HG02759 (cell line): ENCODE measurements around the gene PLEKHJ1.
A peak's percentile ranks its signal among the peaks of the same experiment; 100 is the strongest.

Source experiments
- ATAC-seq: cut with Tn5 transposase; IDR thresholded peaks from one replicate; pipeline ENCODE4 v1.9.1; 2021; ENCODE audit warnings: mild to moderate bottlenecking, moderate library complexity; ENCODE audit not compliant: unreplicated experiment

Gene PLEKHJ1

GRCh38 chr19:2237051-2237868, 1.1 kb upstream of the PLEKHJ1 start:
- no peak for ATAC-seq

DNA sequence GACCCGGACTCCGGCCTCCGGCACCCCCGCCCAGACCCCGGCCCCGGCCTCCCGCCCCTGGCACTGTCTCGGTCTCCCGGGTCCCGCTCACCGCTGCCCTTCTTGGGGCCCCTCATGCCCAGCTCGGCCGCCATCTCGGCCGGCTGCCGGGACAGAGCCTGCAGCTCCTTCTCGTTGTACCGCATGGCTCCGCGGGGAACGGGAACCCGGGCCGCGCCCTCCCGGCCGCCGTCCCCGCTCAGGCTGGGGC, 140 bp downstream of the PLEKHJ1 start:
- ATAC-seq = no peak

DNA sequence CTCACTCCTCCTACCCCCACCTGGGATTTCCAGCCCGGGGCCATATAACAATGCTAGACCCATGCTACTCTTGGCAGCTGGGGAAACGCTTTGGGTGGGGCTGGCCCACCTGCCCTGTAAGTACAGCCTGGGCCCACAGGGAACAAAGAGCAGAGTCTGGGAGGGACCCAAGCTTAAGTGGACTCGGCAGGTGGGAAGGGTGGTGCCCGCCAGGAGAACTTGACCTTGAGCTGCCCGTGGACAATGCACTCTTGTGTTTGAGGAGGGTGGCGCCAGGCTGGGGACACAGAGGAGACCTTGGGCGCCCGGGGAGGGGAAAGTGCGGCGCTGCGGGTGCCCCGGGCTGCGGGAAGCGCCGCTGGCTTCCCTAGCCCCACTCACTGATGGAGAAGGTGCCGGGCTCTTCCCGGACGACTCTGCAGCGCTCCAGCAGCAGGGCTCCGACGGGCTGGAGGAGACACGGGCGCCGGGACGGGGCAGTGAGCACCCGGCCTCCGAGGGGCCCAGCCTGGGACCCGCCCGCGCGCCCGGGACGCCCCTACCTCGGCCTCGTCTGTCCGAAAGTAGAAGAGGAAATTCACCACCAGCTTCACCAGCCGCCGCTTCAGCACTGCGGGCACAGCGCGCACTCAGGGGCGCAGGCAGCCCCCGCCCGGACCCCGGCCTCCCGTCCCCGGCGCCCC, 607 bp downstream of the PLEKHJ1 start:
- peak; percentile 3 for ATAC-seq

DNA sequence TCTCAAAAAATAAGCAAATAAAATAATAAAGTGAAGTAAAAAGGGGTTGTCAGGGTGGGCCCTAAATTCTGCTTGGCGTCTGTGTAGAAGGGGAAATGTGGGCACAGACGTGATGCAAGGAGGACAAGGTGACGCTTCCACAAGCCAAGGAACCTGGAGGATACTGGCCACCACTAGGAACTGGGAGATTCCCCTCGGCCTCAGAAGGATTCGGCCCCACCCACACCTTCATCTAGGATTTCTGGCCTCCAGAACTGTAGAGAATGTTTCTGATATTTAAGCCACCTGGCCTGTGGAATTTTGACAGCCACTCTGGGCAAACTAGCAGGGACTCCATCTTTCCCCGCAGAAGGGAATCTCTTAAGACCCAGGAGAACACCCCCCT, 1.1 kb downstream of the PLEKHJ1 start:
- ATAC-seq = no peak

DNA sequence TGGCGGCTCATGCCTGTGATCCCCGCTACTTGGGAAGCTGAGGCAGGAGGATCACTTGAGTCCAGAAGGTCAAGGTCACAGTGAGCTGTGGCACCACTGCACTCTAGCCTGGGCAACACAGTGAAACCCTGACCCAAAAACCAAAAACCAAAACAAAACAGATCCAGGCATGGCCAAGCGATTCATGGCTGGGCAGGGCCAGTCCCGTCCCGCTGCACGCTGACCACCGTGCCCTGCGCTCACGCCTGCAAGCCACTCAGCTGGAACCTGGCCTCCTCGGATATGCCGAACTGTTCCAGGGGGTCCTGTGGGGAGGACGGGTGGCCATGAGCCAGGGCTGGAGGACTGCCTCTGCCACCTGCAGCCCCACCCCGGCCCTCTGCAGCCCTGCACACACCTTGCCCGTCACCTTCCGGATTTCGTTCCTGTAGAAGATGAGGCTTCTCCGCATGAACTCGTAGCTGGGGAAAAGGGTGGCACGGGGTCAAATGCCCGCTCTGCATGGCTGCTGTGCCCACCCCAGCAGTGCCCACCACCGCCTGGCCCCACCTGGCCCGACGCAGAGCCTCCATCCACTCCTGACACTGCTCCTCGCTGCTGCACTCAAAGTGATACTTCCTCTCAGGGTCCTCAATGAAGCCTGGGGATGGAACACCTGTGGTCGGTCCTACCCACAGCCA, 2.4 kb downstream of the PLEKHJ1 start:
- no peak for ATAC-seq

DNA sequence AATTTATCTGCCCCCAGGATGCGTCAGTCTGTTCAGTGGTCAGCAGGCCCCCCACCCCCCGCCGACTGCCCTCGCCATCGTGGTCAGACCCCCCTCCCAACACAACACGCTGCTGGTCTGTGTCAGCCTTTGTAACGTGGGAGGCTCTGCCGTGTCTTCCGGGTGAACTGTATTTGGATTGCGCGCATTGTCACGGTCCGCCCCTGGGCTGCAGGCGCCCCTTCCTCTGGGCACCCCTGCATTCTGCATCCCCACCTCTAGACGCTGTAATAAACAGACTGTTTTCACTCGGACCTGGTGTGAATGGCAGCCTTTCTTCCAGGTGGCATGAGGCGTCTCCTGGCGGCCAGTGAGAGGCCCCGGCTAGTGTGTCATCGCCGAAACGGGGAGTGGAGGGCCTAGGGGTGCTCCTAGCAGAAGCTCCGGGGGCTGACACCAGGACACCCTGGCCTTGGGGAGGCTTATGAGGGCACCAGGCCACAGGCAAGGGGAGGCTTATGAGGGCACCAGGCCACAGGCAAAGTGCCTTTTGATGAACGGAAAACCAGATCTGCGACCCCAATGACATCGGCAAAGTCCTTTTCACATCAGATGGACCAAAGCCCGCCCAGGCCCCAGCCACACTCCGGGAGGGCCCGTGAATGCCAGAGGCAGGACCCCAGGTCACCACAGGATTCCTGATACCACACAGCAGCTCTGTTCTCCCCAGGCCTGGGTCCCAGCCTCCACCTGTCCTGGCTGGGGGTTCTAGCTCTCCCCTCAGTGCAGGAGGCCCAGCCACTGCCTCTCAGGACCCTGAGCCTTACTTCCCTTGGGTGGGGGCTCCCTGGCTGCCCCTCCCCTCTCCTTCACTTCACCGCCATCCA, 3.6 kb downstream of the PLEKHJ1 start:
- ATAC-seq = no peak

- no peak for ATAC-seq
Measured at GRCh38 chr19:2231621-2232221, 4.4 kb downstream of the PLEKHJ1 start.

DNA sequence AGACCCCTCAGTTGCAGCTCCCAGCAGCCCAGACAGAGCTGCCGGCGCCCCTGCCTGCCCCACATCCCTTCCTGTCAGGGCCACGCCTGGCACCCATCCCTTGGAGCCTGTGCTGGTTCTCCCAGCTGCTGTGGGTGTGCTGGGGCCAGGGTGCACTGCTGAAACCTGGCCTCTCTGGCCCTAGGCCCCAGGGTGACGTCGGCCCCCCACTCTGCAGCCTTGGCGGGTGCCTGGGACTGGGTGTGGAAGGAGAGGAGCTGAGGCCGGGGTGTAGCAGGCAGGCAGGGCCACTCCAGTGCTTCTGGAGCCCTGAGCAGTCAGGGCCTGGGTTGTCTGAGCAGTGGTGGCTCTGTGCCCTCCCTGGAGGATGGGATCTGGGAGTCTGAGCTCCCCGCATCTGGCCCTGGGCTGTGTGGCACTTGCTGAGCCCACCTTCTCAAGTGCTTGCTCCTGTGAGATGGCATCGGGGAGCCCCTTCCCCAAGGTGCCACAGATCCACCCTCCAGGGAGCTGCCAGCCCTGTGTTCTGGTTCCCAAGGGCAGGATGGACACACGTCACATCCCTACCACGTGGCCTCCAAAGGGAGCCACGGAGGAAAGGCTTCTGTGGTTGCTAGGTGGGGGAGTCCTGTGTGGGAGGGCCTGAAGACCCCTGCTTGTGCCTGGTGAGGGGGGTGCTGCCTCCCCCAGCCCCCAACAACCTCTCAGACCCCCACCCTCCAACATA, 5.2 kb downstream of the PLEKHJ1 start:
- ATAC-seq = no peak

- no peak for ATAC-seq
Measured at GRCh38 chr19:2230033-2230531, 6.0 kb downstream of the PLEKHJ1 start.

- no peak for ATAC-seq
Measured at GRCh38 chr19:2229103-2230032, 6.8 kb downstream of the PLEKHJ1 start.

DNA sequence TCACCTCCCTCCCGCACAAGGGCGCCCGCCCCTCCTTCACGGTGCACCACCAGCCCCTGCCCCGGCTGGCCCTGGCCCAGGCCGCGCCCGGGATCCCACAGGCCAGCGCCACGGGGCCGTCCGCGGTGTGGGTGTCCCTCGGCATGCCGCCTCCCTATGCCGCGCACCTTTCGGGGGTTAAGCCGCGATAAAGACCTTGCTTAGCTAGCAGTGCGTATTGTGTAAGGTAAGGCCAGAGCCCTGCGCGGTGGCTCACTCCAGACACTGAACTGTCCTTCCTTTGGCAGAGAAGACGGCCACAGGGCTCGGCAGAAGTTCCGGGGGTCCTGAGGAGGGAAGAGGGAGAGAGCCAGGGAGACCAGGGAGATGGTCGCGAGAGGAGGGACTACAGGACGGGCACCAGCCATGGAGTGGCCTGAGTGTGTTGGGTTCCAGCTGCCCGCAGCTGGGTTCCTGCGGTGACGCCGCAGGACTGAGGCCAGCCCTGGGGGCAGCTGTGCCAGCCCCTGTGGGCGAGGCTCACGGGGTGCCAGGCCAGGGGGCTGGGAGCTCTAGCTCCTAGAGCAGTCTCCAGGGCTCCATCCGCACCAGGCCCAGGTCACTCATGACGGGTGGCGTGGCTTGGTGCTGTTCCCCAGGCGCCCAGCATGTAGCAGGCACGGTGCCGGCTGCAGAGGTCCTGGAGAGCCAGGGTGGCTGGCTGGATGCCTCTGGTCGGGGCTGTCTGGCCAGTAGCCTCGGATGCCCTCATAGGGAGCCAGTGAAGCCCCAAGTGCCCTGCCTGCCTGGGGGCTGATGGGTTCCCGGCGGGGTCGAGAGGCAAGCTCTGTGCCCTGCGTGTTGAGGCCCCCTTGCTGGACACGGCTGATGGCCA, 7.7 kb downstream of the PLEKHJ1 start:
- no peak for ATAC-seq

DNA sequence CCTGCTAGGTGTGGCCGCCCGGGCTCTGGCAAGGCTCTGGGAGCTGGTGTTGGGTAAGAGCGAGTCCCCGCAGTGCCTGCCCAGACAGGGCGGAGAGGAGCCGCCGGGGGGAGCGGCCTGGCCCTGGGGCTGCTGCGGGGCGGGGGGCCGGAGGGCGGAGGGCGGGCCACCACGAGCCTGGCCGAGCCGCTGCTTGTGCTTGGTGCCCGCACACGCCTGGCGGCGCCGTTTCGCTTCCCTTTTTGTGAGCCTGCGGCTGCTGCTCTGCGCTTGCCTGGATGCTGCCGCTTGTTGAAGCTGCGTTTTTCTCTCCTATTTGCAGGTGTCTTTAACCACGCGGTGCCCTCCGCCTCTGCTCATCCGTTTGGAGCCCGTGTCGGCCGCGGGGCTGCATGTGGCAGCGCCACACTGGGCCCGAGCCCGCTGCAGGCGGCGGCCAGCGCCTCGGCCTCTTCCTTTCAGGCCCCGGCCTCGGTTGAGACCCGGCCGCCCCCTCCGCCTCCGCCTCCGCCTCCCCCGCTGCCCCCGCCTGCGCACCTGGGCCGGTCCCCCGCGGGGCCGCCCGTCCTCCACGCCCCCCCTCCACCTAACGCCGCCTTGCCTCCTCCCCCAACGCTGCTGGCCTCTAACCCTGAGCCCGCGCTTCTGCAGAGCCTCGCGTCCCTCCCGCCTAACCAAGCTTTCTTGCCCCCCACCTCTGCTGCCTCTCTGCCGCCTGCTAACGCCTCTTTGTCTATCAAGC, 8.5 kb downstream of the PLEKHJ1 start:
- ATAC-seq = no peak

GRCh38 chr19:2226840-2227360, 9.2 kb downstream of the PLEKHJ1 start:
- ATAC-seq = no peak

DNA sequence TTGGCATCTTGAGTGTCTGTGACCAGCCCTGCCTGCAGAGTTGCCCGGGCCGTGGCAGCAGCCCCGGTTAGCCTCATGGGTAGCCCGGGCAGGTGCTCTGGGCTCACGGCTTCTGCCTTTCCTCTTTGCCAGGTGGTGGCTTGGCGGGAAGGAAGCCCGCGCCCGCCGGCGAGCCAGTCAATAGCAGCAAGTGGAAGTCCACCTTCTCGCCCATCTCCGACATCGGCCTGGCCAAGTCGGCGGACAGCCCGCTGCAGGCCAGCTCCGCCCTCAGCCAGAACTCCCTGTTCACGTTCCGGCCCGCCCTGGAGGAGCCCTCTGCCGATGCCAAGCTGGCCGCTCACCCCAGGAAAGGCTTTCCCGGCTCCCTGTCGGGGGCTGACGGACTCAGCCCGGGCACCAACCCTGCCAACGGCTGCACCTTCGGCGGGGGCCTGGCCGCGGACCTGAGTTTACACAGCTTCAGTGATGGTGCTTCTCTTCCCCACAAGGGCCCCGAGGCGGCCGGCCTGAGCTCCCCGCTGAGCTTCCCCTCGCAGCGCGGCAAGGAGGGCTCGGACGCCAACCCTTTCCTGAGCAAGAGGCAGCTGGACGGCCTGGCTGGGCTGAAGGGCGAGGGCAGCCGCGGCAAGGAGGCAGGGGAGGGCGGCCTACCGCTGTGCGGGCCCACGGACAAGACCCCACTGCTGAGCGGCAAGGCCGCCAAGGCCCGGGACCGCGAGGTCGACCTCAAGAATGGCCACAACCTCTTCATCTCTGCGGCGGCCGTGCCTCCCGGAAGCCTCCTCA, 9.9 kb downstream of the PLEKHJ1 start:
- no peak for ATAC-seq

GRCh38 chr19:2225415-2226050, 10.6 kb downstream of the PLEKHJ1 start:
- ATAC-seq = no peak
